HG02943 (cell line): Measurements from ENCODE around the gene IGLON5.

Source experiments
- ATAC-seq: cut with Tn5 transposase; IDR thresholded peaks from one replicate; pipeline ENCODE4 v1.9.1; 2021; ENCODE audit warnings: mild to moderate bottlenecking, low read depth, moderate library complexity; ENCODE audit not compliant: unreplicated experiment

The IGLON5 gene

DNA sequence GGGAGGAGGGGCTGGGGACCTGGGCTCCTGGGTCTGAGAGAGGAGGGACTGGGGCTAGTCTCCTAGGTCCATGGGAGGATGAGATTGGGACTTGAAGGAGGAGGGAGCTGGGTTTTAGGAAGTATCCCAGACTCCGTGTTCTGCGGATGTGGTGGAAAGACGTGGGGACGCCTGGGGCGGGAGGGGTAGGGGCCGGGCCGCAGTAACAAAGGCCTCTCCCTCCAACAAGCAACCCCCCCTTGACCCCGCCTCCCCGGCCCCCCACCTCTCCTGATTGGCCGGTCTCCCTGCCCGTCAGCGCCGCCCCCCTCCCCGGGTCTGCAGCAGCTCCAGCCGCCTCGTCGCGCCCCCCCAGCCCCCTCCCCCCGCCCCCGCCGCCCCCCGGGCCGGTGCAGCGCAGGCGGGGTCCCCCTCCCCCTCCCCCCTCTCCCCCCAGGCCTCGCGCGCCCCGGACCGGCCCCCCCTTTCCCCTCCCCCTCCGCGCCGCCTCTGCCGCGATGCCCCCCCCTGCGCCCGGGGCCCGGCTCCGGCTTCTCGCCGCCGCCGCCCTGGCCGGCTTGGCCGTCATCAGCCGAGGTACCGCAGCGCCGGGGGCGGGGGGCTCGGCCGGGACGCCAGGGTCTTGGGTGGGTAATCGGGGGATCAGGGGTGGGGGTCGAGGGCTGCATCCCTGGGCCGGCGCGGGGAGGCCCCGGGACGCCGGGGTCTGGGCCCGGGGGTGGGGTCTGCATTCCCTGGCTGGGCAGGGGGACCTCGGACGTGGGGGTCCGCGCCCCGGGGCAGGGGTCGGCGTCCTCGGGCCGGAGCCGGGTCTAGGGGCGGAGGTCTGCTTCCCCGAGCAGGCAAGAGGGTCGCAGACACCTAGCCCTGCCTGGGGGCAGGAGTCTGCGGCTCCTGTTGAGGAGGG is at the start of gene IGLON5:
Gene IGLON5, plus strand, starts transcription at position 294 of the 907 bp plus-strand sequence. Its CDS starts 204 bp downstream, at position 498.
- no peak for ATAC-seq

DNA sequence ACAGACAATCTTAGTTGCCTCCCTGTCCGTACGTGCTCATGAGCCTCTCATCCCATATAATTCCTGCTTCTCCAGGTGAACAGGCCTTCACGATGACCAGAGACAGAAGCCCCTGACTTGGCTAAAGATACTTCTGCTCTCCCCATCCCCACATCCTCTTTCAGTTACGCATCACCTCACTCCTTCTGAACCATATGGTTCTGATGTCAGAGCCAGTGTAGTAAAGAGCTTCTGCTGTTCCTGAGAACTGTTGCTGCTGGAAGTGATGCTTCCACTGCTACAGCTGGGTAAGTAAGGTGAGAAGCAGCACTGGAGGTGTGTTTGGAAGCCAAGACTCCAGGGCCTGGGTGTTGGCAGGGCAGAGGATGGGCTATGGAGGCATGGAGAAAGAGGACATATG is 47.6 kb upstream of the IGLON5 start:
- no peak for ATAC-seq

- no peak for ATAC-seq
These were observed 40.4 kb upstream of the IGLON5 start for GRCh38 chr19:51271067-51271466.

DNA sequence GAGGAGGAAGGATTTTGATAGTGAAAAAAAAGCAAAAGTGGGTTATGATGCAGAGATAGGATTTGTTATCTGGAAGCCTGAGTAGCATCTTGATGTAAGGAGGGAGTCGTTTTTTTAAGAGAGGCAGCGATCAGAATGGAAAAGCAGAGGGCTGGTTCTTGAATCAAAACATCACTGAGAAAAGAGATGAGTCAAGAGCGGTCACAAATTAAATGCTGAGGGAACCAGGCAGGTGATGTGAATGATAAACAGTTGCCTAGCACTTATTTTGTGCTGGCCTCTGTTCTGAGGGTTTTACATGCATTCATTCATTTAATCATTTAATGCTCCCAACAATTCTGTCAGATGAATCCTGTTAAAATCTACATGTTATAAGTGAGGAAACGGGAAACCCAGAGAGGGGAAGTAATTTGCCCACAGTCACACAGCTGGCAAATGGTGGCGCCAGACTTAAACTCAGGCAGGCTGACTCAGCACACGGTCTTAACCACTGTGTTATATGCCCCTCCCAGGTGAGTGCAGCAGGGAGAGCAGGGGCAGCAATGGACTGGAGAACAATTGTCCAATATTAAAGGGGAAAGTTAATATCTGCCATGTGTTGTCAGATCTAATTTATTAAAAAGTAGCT is 39.1 kb upstream of the IGLON5 start:
- ATAC-seq: no peak

DNA sequence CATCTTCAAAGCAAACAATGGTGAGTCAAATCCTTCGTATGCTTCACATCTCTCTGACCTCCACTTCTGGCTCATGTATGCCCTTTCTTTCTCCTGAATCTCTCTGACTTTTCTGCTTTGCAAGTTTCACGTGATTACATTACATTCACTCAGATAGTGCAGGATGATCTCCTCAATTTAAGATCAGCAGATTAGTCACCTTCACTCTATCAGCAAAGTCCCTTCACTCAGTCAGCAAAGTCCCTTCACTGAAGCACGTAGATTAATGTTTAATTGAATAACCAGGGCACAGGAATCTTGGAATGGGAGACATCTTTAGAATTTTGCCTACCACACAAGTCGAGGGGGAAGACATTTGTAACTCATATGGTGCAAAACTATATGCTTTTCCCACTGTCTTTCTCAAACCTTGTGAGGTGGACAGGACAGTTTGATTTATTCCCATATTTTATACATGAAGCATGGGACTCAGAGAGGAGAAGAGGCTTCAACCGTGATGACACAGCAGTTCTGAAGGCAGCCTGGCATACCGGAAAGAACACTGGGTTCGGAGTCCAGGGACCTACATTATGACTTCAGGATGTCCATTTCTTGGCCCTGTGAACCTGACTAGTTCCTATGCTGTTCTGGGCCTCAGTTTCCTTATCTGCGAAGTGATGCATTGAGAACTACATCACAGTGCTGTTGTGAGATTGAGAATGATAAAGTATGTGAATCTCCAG is 37.2 kb upstream of the IGLON5 start:
- no peak for ATAC-seq

DNA sequence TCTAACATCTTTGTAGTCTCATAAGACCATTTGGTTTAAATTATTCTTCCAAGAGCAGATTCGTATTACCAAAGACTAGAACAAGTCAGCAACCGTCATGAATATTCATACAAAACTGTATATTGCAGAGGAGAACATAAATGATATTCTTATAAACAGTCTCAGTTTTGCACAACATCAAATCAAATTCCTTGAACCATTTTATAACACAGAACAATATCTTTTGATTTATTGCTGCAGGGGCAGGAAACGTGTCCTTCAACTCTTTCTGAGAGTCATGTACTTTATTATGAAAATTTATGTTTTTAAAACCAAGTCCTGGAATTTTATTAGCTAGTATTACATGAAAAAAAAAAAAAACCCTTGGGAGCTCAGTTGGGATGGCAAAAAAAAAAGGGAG is 34.3 kb upstream of the IGLON5 start:
- ATAC-seq: no peak

- ATAC-seq: no peak
These were observed 29.1 kb upstream of the IGLON5 start for GRCh38 chr19:51282335-51282734.

GRCh38 chr19:51285682-51286081 is 25.8 kb upstream of the IGLON5 start:
- no peak for ATAC-seq

GRCh38 chr19:51289635-51290034 is 21.8 kb upstream of the IGLON5 start:
- ATAC-seq: no peak

DNA sequence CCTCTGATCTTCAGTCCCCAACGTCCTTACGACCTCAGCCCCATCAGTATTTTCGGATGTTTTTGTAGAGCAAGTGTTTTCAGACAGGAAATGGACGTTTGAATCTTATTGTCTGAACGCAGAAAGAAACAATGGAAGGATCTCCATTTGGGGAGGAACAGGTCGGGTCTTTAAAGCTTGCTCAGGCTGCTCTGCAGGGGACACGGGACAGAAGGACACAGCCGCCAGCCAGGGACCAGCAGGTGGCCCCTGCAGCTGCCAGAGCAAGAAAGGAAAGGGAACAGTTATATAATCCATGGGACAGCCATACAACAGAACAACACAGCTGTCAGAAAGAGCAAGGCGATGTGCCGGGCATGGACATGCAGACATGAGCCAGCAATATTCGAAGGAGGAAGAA is 18.5 kb upstream of the IGLON5 start:
- no peak for ATAC-seq

GRCh38 chr19:51293571-51294210 is 17.8 kb upstream of the IGLON5 start:
- no peak for ATAC-seq

DNA sequence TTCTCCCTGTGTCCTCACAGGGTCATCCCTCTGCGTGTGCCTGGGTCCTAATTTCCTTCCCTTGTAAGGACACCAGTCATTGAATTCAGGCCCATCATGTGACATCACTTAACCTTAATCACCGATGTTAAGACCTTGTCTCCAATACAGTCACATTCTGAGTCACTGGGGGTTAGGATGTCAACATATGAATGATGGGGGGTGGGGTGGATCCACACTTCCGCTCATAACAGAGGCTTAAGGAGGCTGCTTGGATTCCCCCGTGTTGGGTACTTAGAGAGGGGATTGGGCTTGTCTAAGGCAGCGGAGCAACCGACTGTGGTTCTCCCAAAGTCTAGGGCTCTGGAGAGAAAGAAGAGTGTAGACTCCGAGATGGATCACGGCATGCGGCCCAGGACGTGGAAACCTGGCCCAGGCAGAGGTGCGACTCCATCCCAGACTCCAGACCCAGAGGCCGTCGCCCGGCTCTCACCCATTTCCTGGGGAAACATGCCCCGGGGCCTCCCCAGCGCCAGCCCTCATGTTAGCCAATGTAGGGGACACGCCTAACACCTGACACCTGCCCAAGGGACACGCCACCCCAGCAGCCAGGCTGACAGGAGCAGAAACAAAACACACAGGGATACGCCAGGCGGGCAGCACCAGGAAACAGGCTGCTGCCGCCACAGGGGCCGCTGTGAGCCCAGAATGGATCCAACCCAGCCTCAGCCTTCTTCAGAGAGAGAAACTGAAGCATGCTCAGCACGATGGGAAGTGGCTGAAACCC is 17.1 kb upstream of the IGLON5 start:
- ATAC-seq: no peak

GRCh38 chr19:51294977-51295375 is 16.5 kb upstream of the IGLON5 start:
- ATAC-seq: no peak

DNA sequence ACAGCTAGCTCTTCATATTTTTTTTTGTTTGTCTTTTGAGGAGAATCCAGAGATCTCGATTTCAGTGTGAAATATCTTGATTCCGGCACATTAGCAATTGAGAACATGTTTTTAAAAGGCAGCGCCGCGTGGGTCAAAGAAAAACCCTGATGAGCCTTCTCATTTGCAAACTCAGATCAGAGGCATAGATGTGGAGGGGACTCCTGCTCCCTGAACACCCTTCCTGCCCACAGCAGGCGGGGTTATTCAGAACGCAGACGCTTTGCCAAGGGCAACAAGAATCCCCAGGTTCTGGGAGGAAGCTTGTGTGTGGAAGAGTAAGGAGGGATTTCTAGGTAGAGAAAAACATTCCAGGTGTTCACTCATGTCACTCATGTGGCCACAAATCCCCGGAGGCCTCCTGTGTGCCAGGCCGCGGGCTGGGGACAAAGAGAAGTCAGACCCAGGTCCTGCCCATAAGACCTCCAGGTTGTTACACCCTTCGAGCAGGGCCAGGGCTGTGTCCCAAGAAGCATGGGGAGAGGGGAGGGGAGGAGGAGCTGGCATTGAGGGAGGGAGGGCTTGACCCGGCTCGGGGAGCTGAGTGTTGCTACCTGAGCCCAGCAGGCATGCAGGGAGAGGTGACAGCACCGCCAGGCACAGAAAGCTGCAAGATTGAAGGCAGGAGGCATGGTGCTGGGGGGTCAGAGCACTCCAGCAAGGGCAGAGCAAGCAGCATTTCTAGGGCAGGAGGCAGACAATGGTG is 15.9 kb upstream of the IGLON5 start:
- ATAC-seq: no peak

DNA sequence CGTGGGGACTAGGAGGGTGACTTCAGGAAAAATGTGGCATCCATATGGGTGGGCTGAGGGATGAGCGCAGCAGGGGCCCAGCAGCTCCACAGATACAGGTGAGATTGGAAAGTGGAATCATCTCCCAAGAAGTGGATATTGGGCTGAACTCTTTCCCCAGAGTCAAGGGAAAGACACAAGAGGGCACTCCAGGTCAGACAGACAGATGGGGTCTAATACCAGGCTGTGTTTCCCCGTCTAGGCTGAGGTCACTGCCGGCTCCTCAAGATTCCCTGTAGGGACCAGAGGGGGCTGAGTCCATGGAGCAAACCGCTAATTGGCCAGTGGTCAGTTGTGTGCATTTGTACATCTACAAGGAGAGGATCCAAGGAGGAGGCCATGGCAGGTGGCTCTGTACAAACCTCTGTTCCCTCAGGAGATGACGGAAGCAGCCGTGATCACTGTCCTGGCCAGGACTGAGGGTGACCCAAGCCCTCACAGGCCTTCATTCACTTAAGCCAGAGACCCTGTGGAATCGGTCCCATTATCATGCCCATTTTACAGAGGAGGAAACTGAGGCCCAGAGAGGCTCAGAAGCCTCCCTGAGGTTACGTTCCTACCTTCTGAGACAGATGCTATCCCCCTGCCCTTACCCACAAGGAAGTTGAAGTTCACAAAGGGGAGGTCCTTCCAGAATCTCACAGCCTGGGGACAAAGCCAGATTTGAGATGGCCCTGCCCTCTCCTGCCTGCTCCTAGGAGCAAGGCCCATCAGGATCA is 14.9 kb upstream of the IGLON5 start:
- no peak for ATAC-seq

GRCh38 chr19:51297406-51297805 is 14.0 kb upstream of the IGLON5 start:
- ATAC-seq: no peak

DNA sequence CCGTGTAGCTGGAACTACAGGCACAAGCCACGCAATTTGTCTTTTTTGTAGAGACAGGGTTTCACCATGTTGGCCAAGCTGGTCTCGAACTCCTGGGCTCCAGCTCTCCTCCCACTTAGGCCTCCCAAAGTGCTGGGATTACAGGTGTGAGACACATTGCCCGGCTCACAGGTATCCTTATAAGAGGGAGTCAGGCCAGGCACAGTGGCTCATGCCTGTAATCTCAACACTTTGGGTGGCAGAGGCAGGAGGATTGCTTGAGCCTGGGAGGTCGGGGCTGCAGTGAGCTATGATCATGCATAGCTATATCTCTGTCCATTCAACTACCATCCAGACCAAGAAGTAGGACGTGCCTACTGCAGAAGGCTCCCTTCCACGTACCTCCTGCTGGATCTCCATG is 10.2 kb upstream of the IGLON5 start:
- ATAC-seq: no peak

DNA sequence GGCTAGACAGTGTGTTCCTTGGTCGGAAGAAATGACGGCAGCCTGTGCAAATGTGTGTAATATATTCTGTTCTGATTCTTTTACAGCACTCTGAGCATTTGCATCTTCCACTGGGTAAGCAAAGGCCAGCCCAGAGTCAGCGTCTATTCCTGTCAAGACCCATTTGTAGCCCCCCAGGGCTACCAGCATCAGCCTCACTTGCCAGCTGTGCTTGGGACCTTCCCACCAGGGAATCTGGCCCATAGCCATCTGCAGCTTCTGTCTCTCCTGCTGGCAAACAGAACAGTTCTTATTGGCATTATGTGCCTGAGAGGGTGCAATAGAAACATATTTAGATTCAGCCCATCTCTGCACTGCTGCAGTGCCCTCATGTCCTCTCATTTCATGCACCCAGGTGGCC is 6.0 kb upstream of the IGLON5 start:
- no peak for ATAC-seq

DNA sequence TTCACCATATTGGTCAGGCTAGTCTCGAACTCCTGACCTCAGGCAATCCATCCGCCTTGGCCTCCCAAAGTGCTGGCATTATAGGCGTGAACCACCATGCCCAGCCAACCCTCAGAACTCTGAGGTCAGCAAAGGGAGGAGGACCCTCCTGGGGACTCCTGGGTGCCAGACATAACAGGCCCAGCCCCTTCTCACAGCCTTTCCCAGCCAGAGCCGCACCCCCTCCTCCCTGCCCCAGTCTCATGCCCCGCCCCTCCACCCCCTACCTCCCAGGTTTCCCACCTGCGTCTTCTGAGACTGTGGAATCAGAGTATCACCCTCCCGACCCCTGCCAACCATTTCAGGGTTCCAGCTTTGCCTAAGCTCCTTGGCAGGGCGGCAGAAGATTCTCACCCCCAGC is 5.2 kb downstream of the IGLON5 start:
- no peak for ATAC-seq
